ENCODE results near the gene UTP3. TPM values are rescaled to one million over a fixed set of nuclear protein-coding genes. Genes with fewer than 3 reads are reported as not detected.

The UTP3 gene
- total and polyA plus RNA-seq, 9 of the 15 experiments (the other 6 are each of a cell fraction or from before 2014, with no cell fraction given) = 11.9 to 69.3 (median 34.0) TPM

DNA sequence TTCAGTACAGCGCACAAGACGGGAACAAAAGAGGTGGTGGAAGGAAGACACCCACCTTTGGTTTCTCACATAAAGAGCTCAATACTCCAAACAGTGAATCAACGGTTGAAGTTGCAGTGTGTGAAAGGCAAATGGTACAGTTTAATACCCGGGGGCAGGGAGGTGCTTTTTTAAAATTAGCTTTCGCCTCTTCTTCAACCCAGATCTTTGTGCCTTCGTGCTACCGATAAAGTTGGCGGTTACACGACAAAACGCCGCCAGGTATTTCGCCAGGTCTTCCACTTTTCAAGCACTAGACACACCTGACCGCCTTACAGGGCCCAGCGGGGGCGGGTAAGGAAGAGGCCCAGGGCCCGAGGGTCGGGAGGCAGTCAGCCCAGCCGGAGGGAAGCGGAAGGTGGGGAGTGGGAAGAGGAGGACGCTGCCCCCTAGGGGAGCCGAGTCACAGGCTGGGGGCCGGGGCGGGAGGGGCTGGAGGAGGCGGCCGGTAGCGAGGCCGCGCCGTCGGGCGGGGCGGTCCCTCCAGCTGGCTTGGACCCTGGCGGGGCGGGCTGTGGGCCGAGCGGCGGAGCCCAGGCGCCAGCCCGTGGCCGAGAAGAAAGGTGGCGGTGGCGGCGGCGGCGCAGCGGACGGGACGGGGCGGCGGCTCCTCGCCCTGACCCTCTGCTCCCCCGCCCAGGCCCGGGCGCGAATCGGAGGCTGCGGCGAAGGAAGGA lies 16.0 kb downstream of the UTP3 start (continued):
- TF ChIP-seq, protein P1, sequence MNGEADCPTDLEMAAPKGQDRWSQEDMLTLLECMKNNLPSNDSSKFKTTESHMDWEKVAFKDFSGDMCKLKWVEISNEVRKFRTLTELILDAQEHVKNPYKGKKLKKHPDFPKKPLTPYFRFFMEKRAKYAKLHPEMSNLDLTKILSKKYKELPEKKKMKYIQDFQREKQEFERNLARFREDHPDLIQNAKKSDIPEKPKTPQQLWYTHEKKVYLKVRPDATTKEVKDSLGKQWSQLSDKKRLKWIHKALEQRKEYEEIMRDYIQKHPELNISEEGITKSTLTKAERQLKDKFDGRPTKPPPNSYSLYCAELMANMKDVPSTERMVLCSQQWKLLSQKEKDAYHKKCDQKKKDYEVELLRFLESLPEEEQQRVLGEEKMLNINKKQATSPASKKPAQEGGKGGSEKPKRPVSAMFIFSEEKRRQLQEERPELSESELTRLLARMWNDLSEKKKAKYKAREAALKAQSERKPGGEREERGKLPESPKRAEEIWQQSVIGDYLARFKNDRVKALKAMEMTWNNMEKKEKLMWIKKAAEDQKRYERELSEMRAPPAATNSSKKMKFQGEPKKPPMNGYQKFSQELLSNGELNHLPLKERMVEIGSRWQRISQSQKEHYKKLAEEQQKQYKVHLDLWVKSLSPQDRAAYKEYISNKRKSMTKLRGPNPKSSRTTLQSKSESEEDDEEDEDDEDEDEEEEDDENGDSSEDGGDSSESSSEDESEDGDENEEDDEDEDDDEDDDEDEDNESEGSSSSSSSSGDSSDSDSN (IDR thresholded peaks at IDR 0.05; ENCODE audit: borderline replicate concordance in 1 of 2, low read depth in 2 of 2, low read length in 2 of 2) = 0 out of 4 replicates have a peak, but pooled peaks of 1 of the 2 experiments have one; percentile 75
- TF ChIP-seq JUNB (CRISPR knock-in tag; conservative IDR thresholded peaks at IDR 0.05) (peak; percentile 28; the same call in 1 of the 2 replicates), TAF1 (IDR thresholded peaks at IDR 0.05; ENCODE audit: control insufficient read depth, extremely low read depth, insufficient read depth, low read length, severe bottlenecking) (peak; percentile 70), NBN (IDR thresholded peaks at IDR 0.05; ENCODE audit: low read depth) (peak; percentile 57; the same call in 1 of the 2 replicates), NONO (IDR thresholded peaks at IDR 0.05; ENCODE audit: low read depth in 2 of 2, low read length in 1 of 2) (peak in 1 of 2 experiments; percentile 69), FOXP1 (CRISPR knock-in tag; IDR thresholded peaks at IDR 0.05) (peak; percentile 79; the same call in 1 of the 2 replicates), JUND (IDR thresholded peaks at IDR 0.05; ENCODE audit: borderline replicate concordance, low read depth, low read length) (peak; percentile 66; the same call in 1 of the 2 replicates), JUND (tag; IDR thresholded peaks at IDR 0.05; ENCODE audit: borderline replicate concordance, low read depth, low read length) (no peak; the same call in 2 of the 3 replicates), HDAC2 (IDR thresholded peaks at IDR 0.05) (0 out of 2 replicates have a peak, but pooled peaks have one; percentile 38), SOX6 (IDR thresholded peaks at IDR 0.05) (0 out of 2 replicates have a peak, but pooled peaks have one; percentile 11), LEF1 (IDR thresholded peaks at IDR 0.05) (0 out of 2 replicates have a peak, but pooled peaks have one; percentile 42), EGR1 (conservative IDR thresholded peaks at IDR 0.05) (peak; percentile 60), EP400 (IDR thresholded peaks at IDR 0.05) (0 out of 2 replicates have a peak, but pooled peaks have one; percentile 37), SMARCE1 (IDR thresholded peaks at IDR 0.05) (peak; percentile 60; the same call in 1 of the 2 replicates), RUNX1 (IDR thresholded peaks at IDR 0.05; ENCODE audit: low read depth) (no peak), ESRRA (IDR thresholded peaks at IDR 0.05; ENCODE audit: borderline replicate concordance, low read depth) (peak; percentile 10; the same call in 1 of the 2 replicates), RBM17 (IDR thresholded peaks at IDR 0.05; ENCODE audit: borderline replicate concordance, low read depth, low read length) (no peak), DPF2 (IDR thresholded peaks at IDR 0.05) (peak; percentile 55; the same call in 1 of the 2 replicates), SMARCA4 (IDR thresholded peaks at IDR 0.05) (peak; percentile 56; the same call in 1 of the 2 replicates), ZNF436 (CRISPR knock-in tag; IDR thresholded peaks at IDR 0.05) (no peak), NCOA6 (IDR thresholded peaks at IDR 0.05) (peak; percentile 91), SMAD4 (CRISPR knock-in tag; conservative IDR thresholded peaks at IDR 0.05) (peak; percentile 57), GTF2F1 (IDR thresholded peaks at IDR 0.05; ENCODE audit: low read depth, low read length) (no peak)
- TF ChIP-seq, protein P2, sequence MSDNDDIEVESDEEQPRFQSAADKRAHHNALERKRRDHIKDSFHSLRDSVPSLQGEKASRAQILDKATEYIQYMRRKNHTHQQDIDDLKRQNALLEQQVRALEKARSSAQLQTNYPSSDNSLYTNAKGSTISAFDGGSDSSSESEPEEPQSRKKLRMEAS (CRISPR knock-in tag; IDR thresholded peaks at IDR 0.05) = peak; percentile 21; the same call in 1 of the 2 replicates
- TF ChIP-seq, protein P3, sequence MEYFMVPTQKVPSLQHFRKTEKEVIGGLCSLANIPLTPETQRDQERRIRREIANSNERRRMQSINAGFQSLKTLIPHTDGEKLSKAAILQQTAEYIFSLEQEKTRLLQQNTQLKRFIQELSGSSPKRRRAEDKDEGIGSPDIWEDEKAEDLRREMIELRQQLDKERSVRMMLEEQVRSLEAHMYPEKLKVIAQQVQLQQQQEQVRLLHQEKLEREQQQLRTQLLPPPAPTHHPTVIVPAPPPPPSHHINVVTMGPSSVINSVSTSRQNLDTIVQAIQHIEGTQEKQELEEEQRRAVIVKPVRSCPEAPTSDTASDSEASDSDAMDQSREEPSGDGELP (CRISPR knock-in tag; IDR thresholded peaks at IDR 0.05; ENCODE audit: borderline replicate concordance) = peak; percentile 85

Data from K562 (cell line).